H1 (cell line): ENCODE results near the gene HLA-E.

Source experiments
- CTBP2 ChIP-seq: IDR thresholded peaks from 2 replicates; pipeline ENCODE4 v1.7.0; 2011; ENCODE audit warnings: borderline replicate concordance, mild to moderate bottlenecking, moderate library complexity, mixed read lengths, low read length; ENCODE audit not compliant: insufficient read depth, insufficient read length
- JUND ChIP-seq: IDR thresholded peaks from 2 replicates; pipeline ENCODE4 v1.6.1; 2011; ENCODE audit warnings: mild to moderate bottlenecking, improper control_type of control experiment, low read length
- KDM1A ChIP-seq: fragments of 200-600, 300-600 bp; sonication (generic); IDR thresholded peaks from 2 replicates; pipeline ENCODE4 v1.7.1; 2016; ENCODE audit warnings: mild to moderate bottlenecking, low read length, borderline replicate concordance
- NANOG ChIP-seq: IDR thresholded peaks from 2 replicates; pipeline ENCODE4 v1.6.1; 2011; ENCODE audit warnings: low read length, low read depth, mild to moderate bottlenecking, inconsistent platforms; ENCODE audit not compliant: insufficient read depth, poor library complexity, severe bottlenecking
- NRF1 ChIP-seq: IDR thresholded peaks from 2 replicates; pipeline ENCODE4 v1.6.1; 2011; ENCODE audit warnings: mild to moderate bottlenecking, low read depth, low read length, improper control_type of control experiment
- POLR2AphosphoS5 ChIP-seq: IDR thresholded peaks from 2 replicates; pipeline ENCODE4 v1.6.1; 2011; ENCODE audit warnings: low read depth, low read length
- RAD21 ChIP-seq, 2 experiments: IDR thresholded peaks in 1 of 2; conservative IDR thresholded peaks in 1 of 2; 2 replicates each; pipeline ENCODE4 v1.6.1; 2011; ENCODE audit warnings: low read depth in 2 of 2, low read length in 2 of 2, improper control_type of control experiment in 1 of 2, inconsistent platforms in 1 of 2, mild to moderate bottlenecking in 1 of 2, moderate library complexity in 1 of 2
- RXRA ChIP-seq: IDR thresholded peaks from 2 replicates; pipeline ENCODE4 v1.6.1; 2011; ENCODE audit warnings: low read depth, mild to moderate bottlenecking, low read length, moderate library complexity; ENCODE audit not compliant: insufficient read depth
- SP1 ChIP-seq: IDR thresholded peaks from 2 replicates; pipeline ENCODE4 v1.6.1; 2011; ENCODE audit warnings: low read depth, low read length
- TEAD4 ChIP-seq: IDR thresholded peaks from 2 replicates; pipeline ENCODE4 v1.6.1; 2012; ENCODE audit warnings: low read depth, low read length, inconsistent platforms, mixed read lengths
- ZNF274 ChIP-seq: IDR thresholded peaks from 2 replicates; pipeline ENCODE4 v1.7.0; 2012; ENCODE audit warnings: low read length, borderline replicate concordance; ENCODE audit errors: extremely low read depth
- TF ChIP-seq, protein P1 (sequence below), 3 experiments: IDR thresholded peaks; 1 replicate in 2 of 3; 2 replicates in 1 of 3; pipeline versions ENCODE4 v1.5.1 to v1.6.1; 2011; ENCODE audit warnings: low read length in 3 of 3, mild to moderate bottlenecking in 3 of 3, inconsistent platforms in 2 of 3, low read depth in 1 of 3, moderate library complexity in 1 of 3; ENCODE audit not compliant: insufficient read depth in 1 of 3; ENCODE audit errors: control extremely low read depth in 1 of 3
- TF ChIP-seq, protein P2 (sequence below): IDR thresholded peaks from 2 replicates; pipeline ENCODE4 v1.6.1; 2012; ENCODE audit warnings: inconsistent platforms

DNA sequence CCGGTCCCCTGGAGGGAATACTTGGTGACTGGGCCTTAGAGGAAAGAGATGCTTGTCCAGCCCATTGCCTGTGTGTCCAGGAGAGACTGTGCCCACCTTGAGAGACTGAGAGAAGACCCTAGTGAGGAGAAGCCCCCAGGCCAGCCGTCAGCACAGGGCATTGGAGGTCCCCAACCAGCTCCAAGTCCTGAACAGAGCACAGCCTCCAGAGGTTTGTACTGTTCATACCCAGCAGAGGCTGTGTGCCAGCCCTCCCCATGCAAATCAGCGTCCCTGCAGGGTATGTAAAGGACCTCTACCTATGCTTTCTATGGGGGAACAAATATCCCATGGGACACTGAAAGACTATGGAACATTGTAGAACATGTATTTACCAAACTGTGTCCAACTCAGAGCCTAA is 8.4 kb downstream of the HLA-E start:
- TF ChIP-seq, protein P1, sequence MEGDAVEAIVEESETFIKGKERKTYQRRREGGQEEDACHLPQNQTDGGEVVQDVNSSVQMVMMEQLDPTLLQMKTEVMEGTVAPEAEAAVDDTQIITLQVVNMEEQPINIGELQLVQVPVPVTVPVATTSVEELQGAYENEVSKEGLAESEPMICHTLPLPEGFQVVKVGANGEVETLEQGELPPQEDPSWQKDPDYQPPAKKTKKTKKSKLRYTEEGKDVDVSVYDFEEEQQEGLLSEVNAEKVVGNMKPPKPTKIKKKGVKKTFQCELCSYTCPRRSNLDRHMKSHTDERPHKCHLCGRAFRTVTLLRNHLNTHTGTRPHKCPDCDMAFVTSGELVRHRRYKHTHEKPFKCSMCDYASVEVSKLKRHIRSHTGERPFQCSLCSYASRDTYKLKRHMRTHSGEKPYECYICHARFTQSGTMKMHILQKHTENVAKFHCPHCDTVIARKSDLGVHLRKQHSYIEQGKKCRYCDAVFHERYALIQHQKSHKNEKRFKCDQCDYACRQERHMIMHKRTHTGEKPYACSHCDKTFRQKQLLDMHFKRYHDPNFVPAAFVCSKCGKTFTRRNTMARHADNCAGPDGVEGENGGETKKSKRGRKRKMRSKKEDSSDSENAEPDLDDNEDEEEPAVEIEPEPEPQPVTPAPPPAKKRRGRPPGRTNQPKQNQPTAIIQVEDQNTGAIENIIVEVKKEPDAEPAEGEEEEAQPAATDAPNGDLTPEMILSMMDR (IDR thresholded peaks at IDR 0.05; ENCODE audit: control extremely low read depth in 1 of 3, insufficient read depth in 1 of 3, low read depth in 1 of 3, low read length in 3 of 3): no peak
- TF ChIP-seq SP1: no peak
- TF ChIP-seq POLR2AphosphoS5: no peak
- TF ChIP-seq ZNF274: no peak
- TF ChIP-seq JUND: no peak
- TF ChIP-seq NRF1: no peak
- no peak for TF ChIP-seq NANOG
- no peak for TF ChIP-seq CTBP2
- TF ChIP-seq TEAD4: no peak
- no peak for TF ChIP-seq KDM1A
- no peak for TF ChIP-seq RAD21 (IDR thresholded peaks at IDR 0.05 in 1 of 2, conservative IDR thresholded peaks at IDR 0.05 in 1 of 2; ENCODE audit: low read depth in 2 of 2, low read length in 2 of 2)
- TF ChIP-seq RXRA: no peak
- TF ChIP-seq, protein P2, sequence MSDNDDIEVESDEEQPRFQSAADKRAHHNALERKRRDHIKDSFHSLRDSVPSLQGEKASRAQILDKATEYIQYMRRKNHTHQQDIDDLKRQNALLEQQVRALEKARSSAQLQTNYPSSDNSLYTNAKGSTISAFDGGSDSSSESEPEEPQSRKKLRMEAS: no peak
